HFF-Myc (cell line): ENCODE measurements around the gene PRM1.

ENCODE experiments used
- DNase-seq: peaks from one replicate; pipeline ENCODE4 v3.0.0-alpha.2; 2011; ENCODE audit warnings: low read depth; ENCODE audit errors: extremely low read depth
- H3K4me3 ChIP-seq: replicated peaks from 2 replicates; pipeline ENCODE4 v1.5.1; 2011; ENCODE audit warnings: low read depth, mild to moderate bottlenecking, control low read depth, low read length
- TF ChIP-seq, protein P1 (sequence below): IDR thresholded peaks from 2 replicates; pipeline ENCODE4 v1.5.1; 2012; ENCODE audit warnings: mild to moderate bottlenecking, low read depth, low read length, control low read depth; ENCODE audit errors: missing control alignments

PRM1 gene

DNA sequence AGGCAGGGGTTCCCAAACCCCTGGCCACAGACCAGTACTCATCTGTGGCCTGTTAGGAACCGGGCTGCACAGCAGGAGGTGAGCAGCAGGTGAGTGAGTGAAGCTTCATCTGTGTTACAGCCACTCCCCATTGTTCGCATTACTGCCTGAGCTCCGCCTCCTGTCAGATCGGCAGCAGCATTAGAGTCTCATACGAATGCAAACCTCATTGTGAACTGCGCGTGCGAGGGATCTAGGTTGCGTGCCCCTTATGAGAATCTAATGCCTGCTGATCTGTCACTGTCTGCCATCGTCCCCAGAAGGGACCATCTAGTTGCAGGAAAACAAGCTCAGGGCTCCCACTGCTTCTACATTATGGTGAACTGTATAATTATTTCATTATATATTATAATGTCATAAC is 39.0 kb upstream of the PRM1 start:
- TF ChIP-seq, protein P1, sequence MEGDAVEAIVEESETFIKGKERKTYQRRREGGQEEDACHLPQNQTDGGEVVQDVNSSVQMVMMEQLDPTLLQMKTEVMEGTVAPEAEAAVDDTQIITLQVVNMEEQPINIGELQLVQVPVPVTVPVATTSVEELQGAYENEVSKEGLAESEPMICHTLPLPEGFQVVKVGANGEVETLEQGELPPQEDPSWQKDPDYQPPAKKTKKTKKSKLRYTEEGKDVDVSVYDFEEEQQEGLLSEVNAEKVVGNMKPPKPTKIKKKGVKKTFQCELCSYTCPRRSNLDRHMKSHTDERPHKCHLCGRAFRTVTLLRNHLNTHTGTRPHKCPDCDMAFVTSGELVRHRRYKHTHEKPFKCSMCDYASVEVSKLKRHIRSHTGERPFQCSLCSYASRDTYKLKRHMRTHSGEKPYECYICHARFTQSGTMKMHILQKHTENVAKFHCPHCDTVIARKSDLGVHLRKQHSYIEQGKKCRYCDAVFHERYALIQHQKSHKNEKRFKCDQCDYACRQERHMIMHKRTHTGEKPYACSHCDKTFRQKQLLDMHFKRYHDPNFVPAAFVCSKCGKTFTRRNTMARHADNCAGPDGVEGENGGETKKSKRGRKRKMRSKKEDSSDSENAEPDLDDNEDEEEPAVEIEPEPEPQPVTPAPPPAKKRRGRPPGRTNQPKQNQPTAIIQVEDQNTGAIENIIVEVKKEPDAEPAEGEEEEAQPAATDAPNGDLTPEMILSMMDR, result no peak
- H3K4me3 ChIP-seq, result no peak overlapping the region
- no peak for DNase-seq

DNA sequence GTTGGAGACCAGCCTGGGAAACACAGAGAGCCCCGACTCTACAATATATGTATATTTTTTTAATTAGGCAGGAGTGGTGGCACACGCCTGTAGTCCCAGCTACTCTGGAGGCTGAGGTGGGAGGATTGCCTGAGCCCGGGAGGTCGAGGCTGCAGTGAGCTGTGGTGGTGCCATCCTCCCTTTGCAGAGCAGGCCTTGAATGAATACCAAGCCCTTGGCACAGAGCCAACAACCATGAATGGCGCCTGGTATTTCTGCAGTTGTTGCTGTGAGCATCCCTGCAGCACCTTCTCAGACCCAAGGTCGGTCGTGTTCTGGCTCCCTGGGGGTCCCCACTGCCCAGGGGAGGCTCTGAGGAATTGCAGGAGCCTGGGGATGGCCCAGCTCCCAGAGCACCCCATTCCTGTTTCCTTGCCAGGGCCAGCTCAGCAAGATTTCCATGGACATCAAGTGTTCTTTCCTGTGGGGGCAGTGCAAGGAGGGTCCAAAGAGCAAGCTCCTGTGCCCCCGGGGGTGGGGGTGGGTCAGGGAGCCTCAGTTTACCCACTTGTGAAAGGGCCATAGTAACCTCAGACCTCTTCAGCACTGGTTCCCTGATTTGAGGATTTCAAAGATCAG is 38.5 kb upstream of the PRM1 start:
- TF ChIP-seq, protein P1, result no peak
- no peak overlapping the region for H3K4me3 ChIP-seq
- no peak for DNase-seq

DNA sequence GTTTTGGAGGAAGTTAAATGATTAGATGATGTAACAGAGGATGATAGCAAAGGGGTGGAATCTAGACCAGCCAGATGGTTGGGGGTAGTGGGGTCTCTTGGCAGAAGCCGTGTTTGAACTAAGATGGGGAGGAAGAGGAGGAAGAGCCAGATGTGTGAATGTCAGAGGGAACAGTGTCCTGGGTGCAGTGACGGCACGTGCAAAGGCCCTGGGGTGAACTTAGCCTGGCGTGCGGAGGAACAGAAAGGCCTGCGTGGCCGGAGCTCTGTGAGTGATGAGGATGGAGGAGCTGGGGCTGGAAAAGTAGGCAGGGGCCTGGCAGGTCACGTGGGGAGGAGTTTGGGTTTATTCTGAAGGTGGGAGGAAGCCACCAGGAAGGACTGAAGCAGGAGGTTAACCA is 37.7 kb upstream of the PRM1 start:
- no peak for DNase-seq
- H3K4me3 ChIP-seq, result no peak overlapping the region
- TF ChIP-seq, protein P1, result no peak

DNA sequence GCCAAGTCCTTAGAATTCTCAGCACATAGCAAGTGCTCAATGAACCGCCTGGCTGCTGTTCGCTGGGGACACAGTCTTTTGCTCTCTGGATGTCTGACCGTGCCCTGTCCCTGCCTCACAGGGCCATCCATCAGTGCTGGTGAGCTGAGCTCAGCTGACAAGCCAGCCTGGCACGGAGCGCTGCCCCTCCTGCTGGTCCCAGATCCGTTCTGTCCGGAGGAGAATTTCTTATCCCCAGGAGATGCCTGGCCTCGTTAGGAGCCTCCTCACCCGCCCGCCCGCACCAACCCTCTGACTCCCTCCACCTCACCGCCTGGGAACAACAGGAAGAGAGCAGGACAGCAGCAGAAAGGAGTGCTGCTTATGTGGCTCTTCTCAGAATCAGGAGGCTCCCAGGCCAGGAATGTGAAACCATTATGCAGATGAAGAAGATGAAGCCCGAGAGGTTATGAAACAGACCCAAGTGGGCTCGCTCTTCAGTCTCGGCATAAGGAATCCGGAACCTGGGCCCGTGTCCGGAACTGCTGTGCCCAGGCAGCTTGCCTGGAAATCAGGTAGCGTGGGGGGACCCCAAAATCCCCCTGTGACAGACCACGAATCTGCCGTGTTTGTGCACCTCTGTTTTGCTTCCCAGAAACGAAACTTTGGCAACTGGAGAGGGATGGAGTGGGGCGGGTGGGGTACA is 35.3 kb upstream of the PRM1 start:
- H3K4me3 ChIP-seq, result no peak overlapping the region
- no peak for DNase-seq
- TF ChIP-seq, protein P1, result no peak

DNA sequence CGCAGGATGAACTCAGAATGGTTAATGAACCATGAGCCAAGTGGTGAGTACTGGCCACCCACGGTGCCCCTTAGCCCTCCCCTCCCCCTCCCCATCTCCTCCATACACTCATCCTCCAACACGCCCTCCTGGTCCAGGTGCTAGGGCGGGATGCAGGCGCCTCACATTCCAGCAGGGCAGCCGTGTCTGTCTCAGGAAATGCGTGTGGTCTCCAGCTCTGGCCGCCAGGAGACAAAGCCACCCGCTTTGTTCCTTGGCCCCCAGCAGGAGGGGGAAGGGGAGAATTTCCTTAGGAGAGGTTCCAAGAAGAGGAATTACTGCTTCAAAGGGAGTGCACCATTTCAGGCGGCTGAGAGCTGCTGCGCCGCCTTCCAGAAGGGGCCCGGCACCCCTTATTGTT is 34.4 kb upstream of the PRM1 start:
- TF ChIP-seq, protein P1, result no peak
- DNase-seq, result no peak
- no peak overlapping the region for H3K4me3 ChIP-seq

DNA sequence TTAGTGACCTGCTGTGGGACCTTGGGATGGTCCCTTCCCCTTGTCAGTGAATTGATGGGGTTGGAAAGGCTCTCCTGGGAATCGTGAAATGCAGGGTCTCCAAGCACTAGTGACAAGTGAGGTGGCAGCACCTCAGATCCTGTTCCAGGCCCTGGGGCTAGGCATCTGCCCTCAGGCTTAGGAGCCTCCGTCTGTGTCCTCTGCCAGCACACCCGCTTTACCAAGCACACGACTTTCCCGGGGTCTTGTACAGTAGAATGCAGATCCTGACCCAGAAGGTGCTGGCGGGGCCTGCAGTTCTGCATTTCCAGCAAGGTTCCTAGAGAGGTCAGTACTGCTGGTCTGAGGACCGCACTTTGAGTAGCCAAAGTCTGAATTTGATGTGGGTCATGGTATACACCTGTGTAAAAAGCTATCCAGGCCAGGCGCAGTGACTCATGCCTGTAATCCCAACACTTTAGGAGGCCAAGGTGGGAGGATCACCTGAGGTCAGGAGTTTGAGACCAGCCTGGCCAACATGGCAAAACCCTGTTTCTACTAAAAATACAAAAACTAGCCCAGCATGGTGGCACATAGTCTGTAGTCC is 33.3 kb upstream of the PRM1 start:
- DNase-seq, result no peak
- H3K4me3 ChIP-seq, result no peak overlapping the region
- TF ChIP-seq, protein P1, result no peak
